Measurements from ENCODE around the gene SPOCK1. TPM values are rescaled to one million over a fixed set of nuclear protein-coding genes. Genes with fewer than 3 reads are reported as not detected.

Gene SPOCK1
- total and polyA plus RNA-seq, 2 of the 4 experiments (the other 2 are of a cell fraction), result 5.0 to 20.3 TPM

DNA sequence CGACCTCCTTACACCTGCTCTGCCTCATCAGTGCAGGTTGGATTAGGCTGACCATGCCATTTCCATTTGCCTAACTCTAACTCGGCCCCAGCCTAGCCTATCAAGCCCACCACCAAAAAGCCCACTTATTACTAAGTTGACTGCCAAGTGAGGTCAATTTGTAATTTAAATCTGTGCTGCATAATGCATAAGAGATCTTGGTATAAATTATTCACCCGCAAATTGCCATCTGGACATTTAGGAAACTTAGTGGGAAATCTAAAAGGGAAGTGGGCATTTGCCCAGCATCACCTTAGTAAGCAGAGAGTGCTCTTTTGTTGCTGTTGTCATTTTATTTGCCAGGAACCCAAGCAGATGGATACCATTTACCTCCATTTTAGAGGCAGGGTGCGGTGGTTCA is 143.0 kb downstream of the SPOCK1 start:
- Histone ChIP-seq H3K4me3 (ENCODE audit: insufficient read depth, low read depth, low read length) (no peak overlapping the region), H2AFZ (replicated peaks; ENCODE audit: low read length, poor library complexity) (no peak overlapping the region), H3K27me3 (ENCODE audit: control insufficient read depth, insufficient read depth, low read length) (no peaks in the 10 kb centered on the region), H3K23ac (ENCODE audit: low read depth, low read length) (no peak overlapping the region), H2BK5ac (ENCODE audit: low read depth, low read length, poor library complexity, severe bottlenecking) (no peak overlapping the region), H2BK20ac (ENCODE audit: low read depth, low read length) (no peak overlapping the region), H4K91ac (ENCODE audit: insufficient read depth, low read depth, low read length) (no peak overlapping the region), H3K56ac (ENCODE audit: extremely low read depth, insufficient read depth, low read length) (no peak overlapping the region), H4K20me1 (ENCODE audit: insufficient read depth, low read length) (no peaks in the 10 kb centered on the region; the same call in 1 of the 2 replicates), H3K36me3 (ENCODE audit: control insufficient read depth, insufficient read depth, low read length) (no peaks in the 10 kb centered on the region), H4K8ac (ENCODE audit: low read depth in 2 of 2, low read length in 2 of 2) (no peak overlapping the region), H4K5ac (ENCODE audit: low read depth, low read length) (no peak overlapping the region), H3K79me1 (ENCODE audit: low read depth in 1 of 2, low read length in 2 of 2) (no peaks in the 10 kb centered on the region), H3K9me3 (ENCODE audit: control insufficient read depth, insufficient read depth, low read length) (no peaks in the 10 kb centered on the region), H3K14ac (replicated peaks; ENCODE audit: low read depth, low read length) (no peak overlapping the region), H3K4me2 (ENCODE audit: low read depth, low read length) (no peak overlapping the region), H3K18ac (ENCODE audit: low read depth, low read length) (no peak overlapping the region), H3K9me1 (ENCODE audit: insufficient read depth, low read length) (no peaks in the 10 kb centered on the region), H3K4me1 (ENCODE audit: control insufficient read depth, insufficient read depth, low read length) (no peaks in the 10 kb centered on the region), H2AK9ac (replicated peaks; ENCODE audit: low read depth, low read length, poor library complexity) (no peak overlapping the region), H3K27ac (ENCODE audit: insufficient read depth, low read length) (no peak overlapping the region), H3K9ac (ENCODE audit: low read depth, low read length) (no peak overlapping the region), H2BK15ac (ENCODE audit: low read depth, low read length) (no peak overlapping the region), H2AK5ac (ENCODE audit: low read depth, low read length) (no peak overlapping the region), H3K4ac (ENCODE audit: low read depth, low read length) (no peak overlapping the region), H2BK120ac (ENCODE audit: low read depth, low read length) (no peak overlapping the region)
- DNase-seq, result no peak
- no CpG with 5 or more reads among the region's 4 CpGs for WGBS, 2 experiments (ENCODE audit: extremely low coverage in 2 of 2, insufficient read length in 1 of 2)
- ATAC-seq (ENCODE audit: low read depth), result no peak
- ChIA-PET POLR2A (ENCODE audit: unreplicated experiment) (no interaction called here), CTCF (no interaction called here)
- TF ChIP-seq BHLHE40 (IDR thresholded peaks at IDR 0.05; ENCODE audit: low read depth, low read length) (no peak), POLR2A (IDR thresholded peaks at IDR 0.05; ENCODE audit: low read depth, low read length) (no peak), CTCF (conservative IDR thresholded peaks at IDR 0.05; ENCODE audit: low read depth, low read length) (no peak), CEBPB (IDR thresholded peaks at IDR 0.05; ENCODE audit: low read depth, low read length) (no peak)
- in situ Hi-C loops (cut with MboI; ENCODE audit: low sequenced_read_pairs) (no loop called here), dilution Hi-C loops (cut with HindIII; ENCODE audit: low sequenced_read_pairs, unreplicated experiment) (no loop called here), intact Hi-C loops (cut with micrococcal nuclease) (no loop called here)
- BruUV-seq (replicated peaks), result no TSS peak

Data from IMR-90 (cell line).